Activated CD8-positive, alpha-beta T cell treated with anti-CD3 and anti-CD28 coated beads, Interleukin-2, amount 10 ng/mL, durations not matched to agents 7 days and 5 days (primary cell): ENCODE results near the gene MYO1H. TPM values are rescaled to one million over a fixed set of nuclear protein-coding genes. Genes with fewer than 3 reads are reported as not detected.

Experiments used
- ATAC-seq: fragments of 150-1000 bp; cut with Tn5 transposase; one replicate; pipeline ENCODE4 v1.10.0; 2021; ENCODE audit warnings: moderate library complexity
- CTCF ChIA-PET: fragments of 350-600 bp; sonication (Branson Sonifier 250); formaldehyde crosslinking; loops from one replicate; lab custom pipeline; 2021; ENCODE audit warnings: antibody characterized with exemption; lab: Charles Lee
- POLR2A ChIA-PET: fragments of 350-600 bp; sonication (Branson Sonifier 250); formaldehyde crosslinking; loops from one replicate; lab custom pipeline; 2021; ENCODE audit warnings: antibody characterized with exemption; lab: Charles Lee
- DNase-seq: peaks from one replicate; pipeline ENCODE4 v3.0.0-alpha.2; 2020
- H3K27ac Mint-ChIP-seq: one replicate; pipeline ENCODE4 v1.8.0; 2021; ENCODE audit warnings: mild to moderate bottlenecking, mixed read lengths
- H3K27me3 Mint-ChIP-seq: one replicate; pipeline ENCODE4 v1.8.0; 2021; ENCODE audit warnings: low read depth, mixed read lengths
- H3K36me3 Mint-ChIP-seq: one replicate; pipeline ENCODE4 v1.8.0; 2021; ENCODE audit warnings: low read depth, mixed read lengths
- H3K4me1 Mint-ChIP-seq: one replicate; pipeline ENCODE4 v1.8.0; 2021; ENCODE audit warnings: low read depth, mixed read lengths
- H3K4me3 Mint-ChIP-seq: one replicate; pipeline ENCODE4 v1.8.0; 2021; ENCODE audit warnings: mild to moderate bottlenecking, mixed read lengths
- H3K9me3 Mint-ChIP-seq: one replicate; pipeline ENCODE4 v1.8.0; 2022; ENCODE audit warnings: mixed read lengths; ENCODE audit not compliant: insufficient read depth
- total RNA-seq, 2 experiments: library from RNA; stranded (reverse); gene quantifications; one replicate each; pipeline ENCODE4 v1.2.3, GENCODE V29; 2021

The MYO1H gene
- total RNA-seq, 2 experiments from 2014 or later, result not detected

DNA sequence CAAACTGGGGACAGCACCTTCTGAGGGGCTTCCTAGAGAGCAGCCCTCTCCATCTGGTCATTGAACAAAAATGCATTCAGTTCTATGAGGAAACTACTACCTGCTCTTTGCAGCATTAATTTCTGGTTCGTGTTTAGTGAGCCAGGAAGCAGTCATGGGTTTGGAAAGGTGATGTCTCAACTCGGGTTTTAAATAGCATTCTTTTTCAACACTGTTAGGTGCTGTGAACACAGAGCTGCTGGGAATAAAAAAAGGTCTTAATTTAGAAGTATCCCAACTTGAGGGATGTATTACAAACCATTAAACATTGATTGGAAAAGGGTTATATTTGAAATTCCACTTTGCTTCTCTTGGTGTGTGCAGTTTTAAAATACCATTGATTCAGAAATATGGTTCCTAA, 9.3 kb downstream of the MYO1H start:
- no peak overlapping the region for H3K4me3 Mint-ChIP-seq
- H3K4me1 Mint-ChIP-seq, result peaks cover 4% of the 10 kb centered on the region
- H3K36me3 Mint-ChIP-seq, result no peaks in the 10 kb centered on the region
- ChIA-PET POLR2A (no interaction called here), CTCF (interaction anchor here (1.4 kb wide), 1 partner anchor 30 kb away, joined by 4 read pairs; no protein-coding TSS in a partner anchor)
- H3K27ac Mint-ChIP-seq, result no peak overlapping the region
- no peaks in the 10 kb centered on the region for H3K9me3 Mint-ChIP-seq
- ATAC-seq, result no peak
- DNase-seq, result no peak
- H3K27me3 Mint-ChIP-seq, result peaks cover 34% of the 10 kb centered on the region

DNA sequence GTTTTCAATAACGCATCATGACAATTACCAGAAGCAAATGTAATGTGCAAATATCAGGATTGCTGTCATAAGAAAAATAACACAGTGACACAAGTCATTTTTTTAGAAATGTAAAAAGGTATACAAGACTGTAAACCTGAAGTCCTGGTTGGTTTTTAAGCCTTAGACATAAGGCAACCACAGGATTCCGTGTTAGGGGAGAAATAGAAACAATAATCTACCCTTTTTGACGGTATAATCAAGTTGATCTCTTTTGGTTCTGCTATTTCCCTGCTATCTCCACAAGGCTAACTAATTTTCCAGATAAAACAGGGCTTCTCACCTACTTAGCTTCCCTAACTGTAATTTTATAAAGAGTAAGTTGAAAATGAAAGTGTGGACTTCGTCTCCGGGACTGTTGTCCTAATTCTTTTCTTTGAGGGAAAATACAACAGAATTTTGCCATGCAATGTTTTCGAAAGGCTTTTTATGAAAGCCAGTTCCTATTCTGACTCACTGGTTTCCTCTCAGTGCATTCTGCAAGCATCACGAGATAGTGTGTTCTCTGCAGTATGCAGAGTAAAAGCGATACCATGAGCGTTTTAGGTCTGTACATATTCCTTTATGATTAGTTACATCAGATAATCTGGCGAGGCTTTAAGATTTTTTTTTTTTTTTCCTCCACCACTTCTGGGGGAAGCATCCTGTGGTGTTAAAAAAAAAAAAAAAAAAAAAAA, 10.6 kb downstream of the MYO1H start:
- H3K27ac Mint-ChIP-seq, result no peak overlapping the region
- CTCF ChIA-PET, result interaction anchor here (1.7 kb wide), 1 partner anchor 35 kb away, joined by 5 read pairs; no protein-coding TSS in a partner anchor
- POLR2A ChIA-PET, result no interaction called here

DNA sequence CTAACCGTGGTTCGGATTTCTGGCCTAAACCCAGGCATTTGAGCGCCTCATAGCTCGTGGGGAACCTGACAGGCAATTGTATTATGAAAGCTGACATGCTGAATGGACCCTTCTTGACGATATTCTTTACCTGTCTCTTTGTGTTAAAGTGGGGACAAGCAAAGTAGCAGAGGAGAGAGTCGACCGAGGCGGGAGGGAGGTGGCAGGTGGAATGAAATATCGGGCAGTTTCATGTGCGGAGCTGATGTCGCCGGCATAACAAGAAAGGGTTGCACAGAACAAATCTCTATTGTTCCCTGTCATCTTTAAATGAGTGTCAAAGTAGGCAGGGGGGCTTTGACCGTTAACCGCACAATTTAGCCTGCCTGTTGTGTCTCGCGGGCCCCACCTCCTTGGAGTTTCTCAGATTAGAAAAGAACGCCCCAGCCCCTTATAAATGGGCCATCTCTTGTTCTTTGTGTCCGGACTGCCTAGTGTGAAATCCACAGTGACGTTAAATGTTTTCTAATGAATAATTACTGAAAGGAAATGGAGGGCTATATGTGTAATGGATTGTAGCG, 11.5 kb downstream of the MYO1H start:
- Mint-ChIP-seq H3K9me3 (no peaks in the 10 kb centered on the region), H3K4me3 (no peak overlapping the region), H3K36me3 (no peaks in the 10 kb centered on the region), H3K4me1 (peaks cover 4% of the 10 kb centered on the region), H3K27ac (no peak overlapping the region), H3K27me3 (peaks cover 33% of the 10 kb centered on the region)
- CTCF ChIA-PET, result interaction anchor here (1.7 kb wide), 1 partner anchor 35 kb away, joined by 5 read pairs; no protein-coding TSS in a partner anchor
- ATAC-seq, result no peak
- DNase-seq, result no peak
- POLR2A ChIA-PET, result no interaction called here

More for the DNA sequence above, 10.6 kb downstream of the MYO1H start:
- Mint-ChIP-seq H3K9me3 (no peaks in the 10 kb centered on the region), H3K4me1 (peaks cover 4% of the 10 kb centered on the region), H3K36me3 (no peaks in the 10 kb centered on the region), H3K27me3 (peaks cover 35% of the 10 kb centered on the region), H3K4me3 (peak overlapping the region; percentile 24)
- ATAC-seq (peak; percentile 58), DNase-seq (no peak)

GRCh38 chr12:109369831-109370230, 22.1 kb downstream of the MYO1H start:
- CTCF ChIA-PET, result interaction anchor here (1.6 kb wide), 1 partner anchor 16 kb away, joined by 7 read pairs; no protein-coding TSS in a partner anchor
- Mint-ChIP-seq H3K27ac (no peak overlapping the region), H3K27me3 (peaks cover 21% of the 10 kb centered on the region), H3K36me3 (no peaks in the 10 kb centered on the region), H3K4me1 (no peaks in the 10 kb centered on the region), H3K9me3 (no peaks in the 10 kb centered on the region), H3K4me3 (no peak overlapping the region)
- DNase-seq, result no peak
- ATAC-seq, result no peak
- POLR2A ChIA-PET, result no interaction called here

GRCh38 chr12:109377139-109377685, 29.5 kb downstream of the MYO1H start:
- no peak overlapping the region for H3K27ac Mint-ChIP-seq
- H3K4me1 Mint-ChIP-seq, result peaks cover 2% of the 10 kb centered on the region
- CTCF ChIA-PET, result no interaction called here
- no peaks in the 10 kb centered on the region for H3K9me3 Mint-ChIP-seq
- DNase-seq, result no peak
- H3K4me3 Mint-ChIP-seq, result no peak overlapping the region
- no peaks in the 10 kb centered on the region for H3K36me3 Mint-ChIP-seq
- POLR2A ChIA-PET, result no interaction called here
- ATAC-seq, result no peak
- peaks cover 28% of the 10 kb centered on the region for H3K27me3 Mint-ChIP-seq

- H3K4me3 Mint-ChIP-seq, result no peak overlapping the region
- CTCF ChIA-PET, result interaction anchor here (1.4 kb wide), 1 partner anchor 15 kb away, joined by 7 read pairs; no protein-coding TSS in a partner anchor
- no peaks in the 10 kb centered on the region for H3K9me3 Mint-ChIP-seq
- POLR2A ChIA-PET, result no interaction called here
- no peaks in the 10 kb centered on the region for H3K36me3 Mint-ChIP-seq
- H3K27me3 Mint-ChIP-seq, result peaks cover 32% of the 10 kb centered on the region
- no peak overlapping the region for H3K27ac Mint-ChIP-seq
- peaks cover 2% of the 10 kb centered on the region for H3K4me1 Mint-ChIP-seq
- no peak for DNase-seq
- no peak for ATAC-seq
Measured at GRCh38 chr12:109378569-109378968, 30.9 kb downstream of the MYO1H start.

DNA sequence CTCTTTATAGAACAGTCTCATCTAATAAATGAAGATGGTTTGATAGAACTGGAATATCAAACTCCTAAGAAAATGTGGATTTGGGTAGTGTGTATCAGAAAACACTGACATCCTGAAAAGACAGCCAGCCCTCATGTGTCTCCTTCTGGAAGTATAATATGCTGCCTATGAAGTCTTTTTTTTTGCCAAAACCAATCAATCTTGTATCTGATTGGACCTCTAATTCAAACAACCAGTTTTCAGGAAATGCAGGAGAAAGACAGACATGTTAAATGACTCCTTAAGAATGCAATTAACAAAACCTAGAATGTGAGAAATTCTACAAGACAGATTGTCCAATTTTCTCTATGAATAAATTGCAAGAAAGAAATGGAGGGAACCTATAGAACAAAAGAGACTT, 34.3 kb downstream of the MYO1H start:
- peaks cover 2% of the 10 kb centered on the region for H3K4me1 Mint-ChIP-seq
- no peak overlapping the region for H3K4me3 Mint-ChIP-seq
- H3K27ac Mint-ChIP-seq, result no peak overlapping the region
- H3K9me3 Mint-ChIP-seq, result no peaks in the 10 kb centered on the region
- DNase-seq (no peak), ATAC-seq (no peak)
- no peaks in the 10 kb centered on the region for H3K36me3 Mint-ChIP-seq
- POLR2A ChIA-PET, result no interaction called here
- peaks cover 27% of the 10 kb centered on the region for H3K27me3 Mint-ChIP-seq
- CTCF ChIA-PET, result no interaction called here

- peaks cover 27% of the 10 kb centered on the region for H3K27me3 Mint-ChIP-seq
- POLR2A ChIA-PET, result no interaction called here
Measured at GRCh38 chr12:109383240-109383639, 35.5 kb downstream of the MYO1H start.

GRCh38 chr12:109385339-109386058, 37.8 kb downstream of the MYO1H start:
- H3K27me3 Mint-ChIP-seq, result peaks cover 21% of the 10 kb centered on the region
- no peak overlapping the region for H3K4me3 Mint-ChIP-seq
- ATAC-seq (no peak), DNase-seq (no peak)
- no peak overlapping the region for H3K27ac Mint-ChIP-seq
- no peaks in the 10 kb centered on the region for H3K4me1 Mint-ChIP-seq
- ChIA-PET CTCF (interaction anchor here (0.5 to 3.0 kb wide), 14 partner anchors 9 to 285 kb away, joined by 3 to 15 read pairs (median 3); no protein-coding TSS in a partner anchor), POLR2A (no interaction called here)
- no peaks in the 10 kb centered on the region for H3K9me3 Mint-ChIP-seq
- no peaks in the 10 kb centered on the region for H3K36me3 Mint-ChIP-seq

More at GRCh38 chr12:109383240-109383639, 35.5 kb downstream of the MYO1H start:
- Mint-ChIP-seq H3K27ac (no peak overlapping the region), H3K4me1 (peaks cover 2% of the 10 kb centered on the region), H3K9me3 (no peaks in the 10 kb centered on the region), H3K4me3 (no peak overlapping the region), H3K36me3 (no peaks in the 10 kb centered on the region)
- CTCF ChIA-PET, result interaction anchor here (0.9 to 3.0 kb wide), 3 partner anchors 10 to 271 kb away, joined by 4 to 15 read pairs (median 6); no protein-coding TSS in a partner anchor
- ATAC-seq, result no peak
- no peak for DNase-seq

- H3K9me3 Mint-ChIP-seq, result no peaks in the 10 kb centered on the region
- no peaks in the 10 kb centered on the region for H3K4me1 Mint-ChIP-seq
- DNase-seq (no peak), ATAC-seq (no peak)
- H3K36me3 Mint-ChIP-seq, result no peaks in the 10 kb centered on the region
- H3K4me3 Mint-ChIP-seq, result no peak overlapping the region
- CTCF ChIA-PET, result interaction anchor here (0.8 to 3.0 kb wide), 9 partner anchors 8 to 276 kb away, joined by 3 to 15 read pairs (median 4); no protein-coding TSS in a partner anchor
- POLR2A ChIA-PET, result no interaction called here
- peaks cover 19% of the 10 kb centered on the region for H3K27me3 Mint-ChIP-seq
- H3K27ac Mint-ChIP-seq, result no peak overlapping the region
Measured at GRCh38 chr12:109386059-109386433, 38.3 kb downstream of the MYO1H start.

GRCh38 chr12:109387425-109388166, 39.9 kb downstream of the MYO1H start:
- no peak overlapping the region for H3K4me3 Mint-ChIP-seq
- DNase-seq, result no peak
- H3K36me3 Mint-ChIP-seq, result no peaks in the 10 kb centered on the region
- ChIA-PET POLR2A (no interaction called here), CTCF (interaction anchor here (0.7 to 1.8 kb wide), 8 partner anchors 8 to 276 kb away, joined by 3 to 5 read pairs (median 4); no protein-coding TSS in a partner anchor)
- H3K4me1 Mint-ChIP-seq, result no peaks in the 10 kb centered on the region
- H3K9me3 Mint-ChIP-seq, result no peaks in the 10 kb centered on the region
- ATAC-seq, result peak; percentile 44
- no peak overlapping the region for H3K27ac Mint-ChIP-seq
- H3K27me3 Mint-ChIP-seq, result peaks cover 22% of the 10 kb centered on the region
